A673 (cell line): Measurements from ENCODE around the gene FHDC1.

Source experiments
- EZH2 ChIP-seq: fragments of 200-600 bp; sonication (generic); IDR thresholded peaks from 2 replicates; pipeline ENCODE4 v1.6.1; 2017; ENCODE audit warnings: borderline replicate concordance, low read depth, mild to moderate bottlenecking, mixed read lengths, antibody characterized with exemption, low read length; ENCODE audit not compliant: poor library complexity, severe bottlenecking
- TF ChIP-seq, protein P1 (sequence below): fragments of 300-800, 200-600 bp; sonication (generic); conservative IDR thresholded peaks from 2 replicates; pipeline ENCODE4 v1.5.1; 2017; ENCODE audit warnings: low read depth, mild to moderate bottlenecking, antibody characterized with exemption, low read length, moderate library complexity, mixed read lengths

DNA sequence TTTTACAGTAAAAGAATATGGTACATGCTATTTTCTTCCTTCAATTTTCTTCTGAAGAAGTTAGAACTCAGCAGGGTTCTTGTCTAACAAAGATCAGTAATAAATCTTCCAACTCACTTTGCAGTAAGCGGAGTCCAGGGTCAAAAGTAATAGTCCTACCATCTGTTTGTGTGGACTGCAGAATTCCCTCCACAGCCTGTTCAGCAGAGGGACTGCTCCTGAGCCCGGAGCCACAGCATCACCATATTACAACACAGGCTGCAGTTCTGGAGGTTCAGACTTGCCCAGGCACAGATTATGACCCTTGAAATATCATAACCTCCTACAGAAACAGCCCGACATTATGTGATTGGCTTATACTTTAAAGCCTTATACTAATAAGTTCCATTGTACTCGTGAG lies 10.3 kb downstream of the FHDC1 start:
- TF ChIP-seq, protein P1, sequence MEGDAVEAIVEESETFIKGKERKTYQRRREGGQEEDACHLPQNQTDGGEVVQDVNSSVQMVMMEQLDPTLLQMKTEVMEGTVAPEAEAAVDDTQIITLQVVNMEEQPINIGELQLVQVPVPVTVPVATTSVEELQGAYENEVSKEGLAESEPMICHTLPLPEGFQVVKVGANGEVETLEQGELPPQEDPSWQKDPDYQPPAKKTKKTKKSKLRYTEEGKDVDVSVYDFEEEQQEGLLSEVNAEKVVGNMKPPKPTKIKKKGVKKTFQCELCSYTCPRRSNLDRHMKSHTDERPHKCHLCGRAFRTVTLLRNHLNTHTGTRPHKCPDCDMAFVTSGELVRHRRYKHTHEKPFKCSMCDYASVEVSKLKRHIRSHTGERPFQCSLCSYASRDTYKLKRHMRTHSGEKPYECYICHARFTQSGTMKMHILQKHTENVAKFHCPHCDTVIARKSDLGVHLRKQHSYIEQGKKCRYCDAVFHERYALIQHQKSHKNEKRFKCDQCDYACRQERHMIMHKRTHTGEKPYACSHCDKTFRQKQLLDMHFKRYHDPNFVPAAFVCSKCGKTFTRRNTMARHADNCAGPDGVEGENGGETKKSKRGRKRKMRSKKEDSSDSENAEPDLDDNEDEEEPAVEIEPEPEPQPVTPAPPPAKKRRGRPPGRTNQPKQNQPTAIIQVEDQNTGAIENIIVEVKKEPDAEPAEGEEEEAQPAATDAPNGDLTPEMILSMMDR, result no peak
- TF ChIP-seq EZH2, result no peak
